ENCODE measurements around the gene SULT1B1.

Gene SULT1B1

GRCh38 chr4:69760455-69760854 lies at the start of gene SULT1B1:
Gene SULT1B1, minus strand, starts transcription at chr4:69760620. Its CDS starts 5,403 bp downstream, at chr4:69755217.
- no peaks in the 10 kb centered on the region for H4K20me1 ChIP-seq (ENCODE audit: insufficient read depth, low read length)
- no peaks in the 10 kb centered on the region for H3K36me3 ChIP-seq (ENCODE audit: insufficient read depth, low read length)
- no peak for TF ChIP-seq EZH2 (IDR thresholded peaks at IDR 0.05; ENCODE audit: borderline replicate concordance, low read length)
- TF ChIP-seq, protein P1, sequence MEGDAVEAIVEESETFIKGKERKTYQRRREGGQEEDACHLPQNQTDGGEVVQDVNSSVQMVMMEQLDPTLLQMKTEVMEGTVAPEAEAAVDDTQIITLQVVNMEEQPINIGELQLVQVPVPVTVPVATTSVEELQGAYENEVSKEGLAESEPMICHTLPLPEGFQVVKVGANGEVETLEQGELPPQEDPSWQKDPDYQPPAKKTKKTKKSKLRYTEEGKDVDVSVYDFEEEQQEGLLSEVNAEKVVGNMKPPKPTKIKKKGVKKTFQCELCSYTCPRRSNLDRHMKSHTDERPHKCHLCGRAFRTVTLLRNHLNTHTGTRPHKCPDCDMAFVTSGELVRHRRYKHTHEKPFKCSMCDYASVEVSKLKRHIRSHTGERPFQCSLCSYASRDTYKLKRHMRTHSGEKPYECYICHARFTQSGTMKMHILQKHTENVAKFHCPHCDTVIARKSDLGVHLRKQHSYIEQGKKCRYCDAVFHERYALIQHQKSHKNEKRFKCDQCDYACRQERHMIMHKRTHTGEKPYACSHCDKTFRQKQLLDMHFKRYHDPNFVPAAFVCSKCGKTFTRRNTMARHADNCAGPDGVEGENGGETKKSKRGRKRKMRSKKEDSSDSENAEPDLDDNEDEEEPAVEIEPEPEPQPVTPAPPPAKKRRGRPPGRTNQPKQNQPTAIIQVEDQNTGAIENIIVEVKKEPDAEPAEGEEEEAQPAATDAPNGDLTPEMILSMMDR (IDR thresholded peaks at IDR 0.05; ENCODE audit: low read length), result no peak
- no peaks in the 10 kb centered on the region for H3K79me2 ChIP-seq (ENCODE audit: insufficient read depth, low read length)
- H3F3A ChIP-seq (ENCODE audit: insufficient read depth, low read length), result no peaks in the 10 kb centered on the region
- H3K27ac ChIP-seq (ENCODE audit: low read depth, low read length, poor library complexity, severe bottlenecking), result no peak within 1 kb of the TSS
- H2AFZ ChIP-seq (ENCODE audit: low read length), result no peak within 1 kb of the TSS
- H3K9ac ChIP-seq (ENCODE audit: low read length), result no peak within 1 kb of the TSS
- no peaks in the 10 kb centered on the region for H3K27me3 ChIP-seq (ENCODE audit: insufficient read depth, low read length)
- H3K4me3 ChIP-seq (ENCODE audit: low read depth, low read length, poor library complexity, severe bottlenecking), result no peak within 1 kb of the TSS
- no peaks in the 10 kb centered on the region for H3K9me2 ChIP-seq (ENCODE audit: low read depth, low read length)
- H3K4me2 ChIP-seq (ENCODE audit: low read length), result no peak within 1 kb of the TSS
- no peaks in the 10 kb centered on the region for H3K4me1 ChIP-seq (ENCODE audit: insufficient read depth, low read length, severe bottlenecking)
- H3K9me3 ChIP-seq (ENCODE audit: low read length), result no peaks in the 10 kb centered on the region

DNA sequence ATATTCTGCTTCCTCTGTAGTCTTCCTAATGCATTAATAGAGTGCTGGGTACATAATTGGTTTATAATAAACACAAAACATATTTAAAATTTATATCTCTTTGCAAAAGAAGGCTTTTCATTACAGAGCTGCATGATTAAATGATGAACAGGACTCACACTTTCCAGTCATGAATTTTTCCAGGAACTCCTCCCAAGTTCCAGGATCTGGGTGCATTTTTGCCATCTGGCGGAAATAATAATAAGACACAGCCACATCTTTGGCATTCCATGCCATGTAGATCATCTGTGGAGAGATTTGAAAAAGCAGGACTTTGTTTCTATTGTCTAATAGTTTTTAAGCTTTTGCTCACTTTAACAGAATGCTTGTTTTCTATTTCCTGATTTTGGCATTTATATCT lies 40.2 kb upstream of the SULT1B1 start:
- no peak overlapping the region for H3K9ac ChIP-seq (ENCODE audit: low read length)
- no peaks in the 10 kb centered on the region for H3K79me2 ChIP-seq (ENCODE audit: insufficient read depth, low read length)
- H2AFZ ChIP-seq (ENCODE audit: low read length), result no peak overlapping the region
- TF ChIP-seq, protein P1 (IDR thresholded peaks at IDR 0.05; ENCODE audit: low read length), result no peak
- no peak for TF ChIP-seq EZH2 (IDR thresholded peaks at IDR 0.05; ENCODE audit: borderline replicate concordance, low read length)
- no peaks in the 10 kb centered on the region for H3K9me2 ChIP-seq (ENCODE audit: low read depth, low read length)
- H3K4me2 ChIP-seq (ENCODE audit: low read length), result no peak overlapping the region
- H3K9me3 ChIP-seq (ENCODE audit: low read length), result no peaks in the 10 kb centered on the region
- H3F3A ChIP-seq (ENCODE audit: insufficient read depth, low read length), result no peaks in the 10 kb centered on the region
- no peak overlapping the region for H3K4me3 ChIP-seq (ENCODE audit: low read depth, low read length, poor library complexity, severe bottlenecking)
- no peaks in the 10 kb centered on the region for H4K20me1 ChIP-seq (ENCODE audit: insufficient read depth, low read length)
- no peaks in the 10 kb centered on the region for H3K4me1 ChIP-seq (ENCODE audit: insufficient read depth, low read length, severe bottlenecking)
- no peak overlapping the region for H3K27ac ChIP-seq (ENCODE audit: low read depth, low read length, poor library complexity, severe bottlenecking)
- no peaks in the 10 kb centered on the region for H3K36me3 ChIP-seq (ENCODE audit: insufficient read depth, low read length)
- no peaks in the 10 kb centered on the region for H3K27me3 ChIP-seq (ENCODE audit: insufficient read depth, low read length)

DNA sequence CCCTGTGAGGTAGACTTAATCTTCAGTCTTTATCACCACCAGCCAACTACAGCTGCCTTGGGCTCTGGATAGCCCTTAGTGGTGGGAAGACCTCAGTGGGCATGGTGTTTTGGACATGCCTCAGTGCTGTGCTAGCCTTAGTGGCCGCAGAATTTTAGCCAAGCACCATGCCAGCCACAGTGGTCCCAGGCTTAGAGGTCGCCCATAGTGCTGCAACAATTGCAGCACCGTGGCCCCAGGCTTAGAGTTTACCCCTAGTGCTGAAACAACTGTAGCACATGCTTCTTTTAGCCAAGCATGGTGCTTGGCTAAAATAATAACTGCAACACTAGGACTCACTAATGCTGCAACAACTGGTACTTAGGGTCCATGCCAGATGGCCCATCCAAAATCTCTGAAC lies 38.9 kb upstream of the SULT1B1 start:
- no peaks in the 10 kb centered on the region for H4K20me1 ChIP-seq (ENCODE audit: insufficient read depth, low read length)
- H3K4me3 ChIP-seq (ENCODE audit: low read depth, low read length, poor library complexity, severe bottlenecking), result no peak overlapping the region
- no peaks in the 10 kb centered on the region for H3K79me2 ChIP-seq (ENCODE audit: insufficient read depth, low read length)
- no peak overlapping the region for H2AFZ ChIP-seq (ENCODE audit: low read length)
- H3K4me1 ChIP-seq (ENCODE audit: insufficient read depth, low read length, severe bottlenecking), result no peaks in the 10 kb centered on the region
- no peak overlapping the region for H3K27ac ChIP-seq (ENCODE audit: low read depth, low read length, poor library complexity, severe bottlenecking)
- no peak overlapping the region for H3K9ac ChIP-seq (ENCODE audit: low read length)
- H3F3A ChIP-seq (ENCODE audit: insufficient read depth, low read length), result no peaks in the 10 kb centered on the region
- no peak for TF ChIP-seq EZH2 (IDR thresholded peaks at IDR 0.05; ENCODE audit: borderline replicate concordance, low read length)
- TF ChIP-seq, protein P1 (IDR thresholded peaks at IDR 0.05; ENCODE audit: low read length), result no peak
- no peaks in the 10 kb centered on the region for H3K9me2 ChIP-seq (ENCODE audit: low read depth, low read length)
- H3K4me2 ChIP-seq (ENCODE audit: low read length), result no peak overlapping the region
- H3K9me3 ChIP-seq (ENCODE audit: low read length), result no peaks in the 10 kb centered on the region
- H3K27me3 ChIP-seq (ENCODE audit: insufficient read depth, low read length), result no peaks in the 10 kb centered on the region
- no peaks in the 10 kb centered on the region for H3K36me3 ChIP-seq (ENCODE audit: insufficient read depth, low read length)

Measured in OCI-LY1 (cell line).